Neural crest cell (in vitro differentiated cells): Measurements from ENCODE around the gene CLINT1. TPM values are rescaled to one million over a fixed set of nuclear protein-coding genes. Genes with fewer than 3 reads are reported as not detected.

Source experiments
- DNase-seq: peaks from one replicate; pipeline ENCODE4 v3.0.0; 2021; ENCODE audit warnings: low read depth, mixed read lengths, low spot score
- H3K27ac Mint-ChIP-seq: one replicate; pipeline ENCODE4 v1.8.0; 2021; ENCODE audit warnings: mild to moderate bottlenecking, mixed read lengths; ENCODE audit not compliant: unreplicated experiment
- H3K27me3 Mint-ChIP-seq: 2 replicates; pipeline ENCODE4 v1.8.0; 2021; ENCODE audit warnings: low read depth, mild to moderate bottlenecking, mixed read lengths
- H3K36me3 Mint-ChIP-seq: 2 replicates; pipeline ENCODE4 v1.8.0; 2021; ENCODE audit warnings: low read depth, mild to moderate bottlenecking, mixed read lengths
- H3K4me1 Mint-ChIP-seq: 2 replicates; pipeline ENCODE4 v1.8.0; 2021; ENCODE audit warnings: mixed read lengths
- H3K4me3 Mint-ChIP-seq: one replicate; pipeline ENCODE4 v1.8.0; 2021; ENCODE audit warnings: mild to moderate bottlenecking, mixed read lengths
- H3K9me3 Mint-ChIP-seq: 2 replicates; pipeline ENCODE4 v1.8.0; 2021; ENCODE audit warnings: mixed read lengths
- CTCF ChIP-seq: fragments of 200-600 bp; sonication (generic); conservative IDR thresholded peaks from 2 replicates; pipeline ENCODE4 v1.5.0; 2021; ENCODE audit warnings: antibody characterized with exemption, mild to moderate bottlenecking
- total RNA-seq: library from RNA; stranded (reverse); gene quantifications from 2 replicates; pipeline ENCODE4 v1.2.1, GENCODE V29; 2021

CLINT1 gene
- total RNA-seq, 1 donor from 2014 or later = 53.8 TPM

GRCh38 chr5:157845914-157846598 lies 12.9 kb downstream of the CLINT1 start:
- Mint-ChIP-seq H3K36me3 (peaks cover 16% of the 10 kb centered on the region), H3K4me1 (peaks cover 4% of the 10 kb centered on the region), H3K4me3 (no peak overlapping the region), H3K9me3 (peaks cover 3% of the 10 kb centered on the region), H3K27me3 (no peaks in the 10 kb centered on the region), H3K27ac (no peak overlapping the region)
- DNase-seq = no peak
- TF ChIP-seq CTCF = no peak

GRCh38 chr5:157842787-157843186 lies 16.2 kb downstream of the CLINT1 start:
- TF ChIP-seq CTCF = no peak
- H3K9me3 Mint-ChIP-seq = peaks cover 3% of the 10 kb centered on the region
- no peak for DNase-seq
- H3K36me3 Mint-ChIP-seq = peaks cover 16% of the 10 kb centered on the region
- no peaks in the 10 kb centered on the region for H3K4me1 Mint-ChIP-seq
- H3K4me3 Mint-ChIP-seq = no peak overlapping the region
- H3K27me3 Mint-ChIP-seq = no peaks in the 10 kb centered on the region
- H3K27ac Mint-ChIP-seq = no peak overlapping the region

GRCh38 chr5:157842185-157842584 lies 16.8 kb downstream of the CLINT1 start:
- peaks cover 3% of the 10 kb centered on the region for H3K9me3 Mint-ChIP-seq
- no peaks in the 10 kb centered on the region for H3K27me3 Mint-ChIP-seq
- H3K4me1 Mint-ChIP-seq = no peaks in the 10 kb centered on the region
- no peak overlapping the region for H3K4me3 Mint-ChIP-seq
- TF ChIP-seq CTCF = no peak
- H3K36me3 Mint-ChIP-seq = peaks cover 11% of the 10 kb centered on the region
- no peak for DNase-seq
- H3K27ac Mint-ChIP-seq = no peak overlapping the region

GRCh38 chr5:157839157-157839795 lies 19.7 kb downstream of the CLINT1 start:
- no peaks in the 10 kb centered on the region for H3K9me3 Mint-ChIP-seq
- H3K27ac Mint-ChIP-seq = no peak overlapping the region
- H3K27me3 Mint-ChIP-seq = no peaks in the 10 kb centered on the region
- TF ChIP-seq CTCF = no peak
- no peak overlapping the region for H3K4me3 Mint-ChIP-seq
- DNase-seq = no peak
- H3K4me1 Mint-ChIP-seq = peaks cover 13% of the 10 kb centered on the region
- H3K36me3 Mint-ChIP-seq = no peaks in the 10 kb centered on the region

GRCh38 chr5:157836121-157836753 lies 22.7 kb downstream of the CLINT1 start:
- no peaks in the 10 kb centered on the region for H3K9me3 Mint-ChIP-seq

More at GRCh38 chr5:157836121-157836753, 22.7 kb downstream of the CLINT1 start:
- Mint-ChIP-seq H3K4me3 (no peak overlapping the region), H3K36me3 (no peaks in the 10 kb centered on the region), H3K4me1 (peaks cover 13% of the 10 kb centered on the region), H3K27ac (no peak overlapping the region), H3K27me3 (no peaks in the 10 kb centered on the region)
- no peak for DNase-seq
- TF ChIP-seq CTCF = no peak
